Activated CD4-positive, alpha-beta T cell treated with anti-CD3 and anti-CD28 coated beads, Interleukin-2, amount 10 ng/mL, durations not matched to agents 7 days and 5 days (primary cell): ENCODE results near the gene PHGDH. TPM values are rescaled to one million over a fixed set of nuclear protein-coding genes. Genes with fewer than 3 reads are reported as not detected.

ENCODE experiments used
- CTCF ChIA-PET: fragments of 350-600 bp; sonication (Branson Sonifier 250); formaldehyde crosslinking; loops from one replicate; lab custom pipeline; 2021; ENCODE audit warnings: antibody characterized with exemption; lab: Charles Lee
- POLR2A ChIA-PET: fragments of 350-600 bp; sonication (Branson Sonifier 250); formaldehyde crosslinking; loops from one replicate; lab custom pipeline; 2021; ENCODE audit warnings: antibody characterized with exemption; lab: Charles Lee
- DNase-seq: peaks from one replicate; pipeline ENCODE4 v3.0.0-alpha.2; 2020
- H3K27ac Mint-ChIP-seq: one replicate; pipeline ENCODE4 v1.8.0; 2021; ENCODE audit warnings: mild to moderate bottlenecking, moderate library complexity, mixed read lengths
- H3K27me3 Mint-ChIP-seq: one replicate; pipeline ENCODE4 v1.8.0; 2021; ENCODE audit warnings: mixed read lengths
- H3K36me3 Mint-ChIP-seq: one replicate; pipeline ENCODE4 v1.8.0; 2021; ENCODE audit warnings: low read depth, mixed read lengths
- H3K4me1 Mint-ChIP-seq: one replicate; pipeline ENCODE4 v1.8.0; 2021; ENCODE audit warnings: mixed read lengths
- H3K4me3 Mint-ChIP-seq: one replicate; pipeline ENCODE4 v1.8.0; 2021; ENCODE audit warnings: mild to moderate bottlenecking, moderate library complexity, mixed read lengths
- H3K9me3 Mint-ChIP-seq: one replicate; pipeline ENCODE4 v1.8.0; 2021; ENCODE audit warnings: mixed read lengths
- total RNA-seq, 2 experiments: library from RNA; stranded (reverse); gene quantifications; one replicate each; pipeline ENCODE4 v1.2.3, GENCODE V29; 2021

Gene PHGDH
- total RNA-seq, 2 experiments from 2014 or later = 102 to 115 TPM

DNA sequence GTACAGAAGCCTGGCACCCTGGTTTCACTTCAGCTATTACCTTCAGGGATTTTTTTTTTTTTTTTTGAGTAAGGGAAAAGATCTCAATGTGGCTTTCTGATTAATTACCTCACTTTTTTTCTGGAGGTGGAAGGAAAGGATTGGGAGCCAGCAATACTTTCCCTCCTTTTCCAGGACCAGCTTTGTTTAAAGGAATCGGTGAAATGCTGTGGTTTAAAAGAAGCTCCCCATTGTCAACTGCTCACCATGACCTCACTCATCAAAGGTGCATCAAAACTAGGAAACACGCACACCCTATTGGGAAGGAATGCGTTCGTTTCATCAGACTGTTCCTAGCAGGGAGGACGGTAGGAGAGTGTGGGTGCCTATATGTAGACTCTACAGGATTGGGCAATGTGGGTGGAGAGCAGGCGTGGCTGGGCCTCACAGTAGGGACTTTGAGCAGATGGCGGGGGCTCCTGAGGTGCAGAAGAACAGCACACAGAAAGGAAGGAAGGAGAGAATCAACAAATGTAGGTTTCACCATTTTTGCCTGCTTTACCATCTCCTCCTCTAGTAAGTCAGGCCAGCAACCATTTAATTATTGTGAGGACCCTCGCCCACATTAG lies 13.0 kb downstream of the PHGDH start:
- no peak for DNase-seq
- Mint-ChIP-seq H3K27me3 (no peaks in the 10 kb centered on the region), H3K4me3 (no peak overlapping the region), H3K9me3 (no peaks in the 10 kb centered on the region), H3K36me3 (peaks cover 42% of the 10 kb centered on the region), H3K4me1 (peaks cover 4% of the 10 kb centered on the region), H3K27ac (peak overlapping the region; percentile 21)
- ChIA-PET POLR2A (no interaction called here), CTCF (no interaction called here)

DNA sequence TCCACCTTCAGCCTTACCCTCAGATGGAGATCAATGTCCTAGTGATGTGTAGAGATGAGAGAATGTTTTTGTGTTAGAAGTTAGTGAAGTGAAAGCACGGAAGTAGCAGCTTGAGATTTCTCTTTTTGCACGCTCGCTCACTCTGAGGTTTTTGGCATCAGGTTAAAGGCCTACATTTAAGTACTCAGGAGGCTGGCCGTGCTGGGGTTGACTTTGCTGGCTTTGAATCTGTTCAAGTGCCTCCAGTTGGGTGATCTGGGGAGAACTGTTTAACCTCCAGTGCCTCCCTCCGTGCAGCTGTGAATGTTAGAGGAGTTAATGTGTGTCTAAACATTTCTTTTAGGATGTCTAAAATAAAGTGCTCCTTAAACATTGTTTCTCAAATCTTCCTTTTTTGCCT lies 13.9 kb downstream of the PHGDH start:
- DNase-seq = no peak
- Mint-ChIP-seq H3K9me3 (no peaks in the 10 kb centered on the region), H3K27me3 (no peaks in the 10 kb centered on the region), H3K4me1 (peaks cover 4% of the 10 kb centered on the region), H3K27ac (peak overlapping the region; percentile 52), H3K4me3 (no peak overlapping the region), H3K36me3 (peaks cover 46% of the 10 kb centered on the region)
- POLR2A ChIA-PET = no interaction called here
- CTCF ChIA-PET = no interaction called here

DNA sequence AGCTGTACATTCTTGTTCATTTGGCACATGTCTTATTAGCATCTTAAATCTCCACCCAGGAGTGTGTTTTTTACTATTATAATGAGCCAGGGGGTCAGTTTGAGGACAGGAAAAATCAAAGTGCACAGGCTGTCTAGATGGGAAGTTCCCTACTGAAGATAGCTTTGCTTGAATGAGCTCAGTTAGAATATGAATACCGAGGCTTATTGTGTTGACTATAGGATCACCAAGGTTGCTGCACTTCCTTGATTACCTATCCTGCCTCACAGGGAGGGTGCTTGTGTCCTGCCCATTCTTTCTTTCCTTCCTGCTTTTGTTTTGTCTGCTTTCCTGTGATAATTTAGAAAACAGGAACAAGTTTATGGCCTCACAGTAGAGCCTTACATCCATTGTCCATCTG lies 16.3 kb downstream of the PHGDH start:
- no peak for DNase-seq
- Mint-ChIP-seq H3K9me3 (no peaks in the 10 kb centered on the region), H3K27me3 (no peaks in the 10 kb centered on the region), H3K4me3 (no peak overlapping the region), H3K27ac (peak overlapping the region; percentile 0), H3K36me3 (peaks cover 30% of the 10 kb centered on the region), H3K4me1 (peaks cover 3% of the 10 kb centered on the region)
- POLR2A ChIA-PET = no interaction called here
- CTCF ChIA-PET = interaction anchor here (1.1 kb wide), 1 partner anchor 80 kb away, joined by 8 read pairs; no protein-coding TSS in a partner anchor

DNA sequence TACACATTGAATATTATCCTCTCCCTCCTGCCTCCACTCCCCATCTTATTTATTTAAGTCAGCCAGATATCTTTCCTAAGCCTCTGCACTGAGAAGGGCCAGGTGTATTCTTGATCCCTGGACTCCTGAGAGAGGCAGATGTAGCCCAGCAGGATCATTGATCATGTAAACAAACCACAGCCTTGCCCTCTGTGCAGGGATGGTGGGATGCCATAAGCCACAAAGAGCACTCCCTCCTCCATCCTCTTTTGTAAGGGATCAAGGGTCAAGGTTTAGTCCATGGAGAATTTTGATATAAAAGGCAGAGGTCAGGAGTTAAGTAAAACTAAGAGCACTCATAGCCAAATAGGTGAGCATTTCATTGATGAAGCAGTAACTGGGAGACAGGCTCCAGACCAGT lies 17.3 kb downstream of the PHGDH start:
- POLR2A ChIA-PET = no interaction called here
- peaks cover 23% of the 10 kb centered on the region for H3K36me3 Mint-ChIP-seq
- CTCF ChIA-PET = no interaction called here
- no peaks in the 10 kb centered on the region for H3K9me3 Mint-ChIP-seq
- no peak overlapping the region for H3K27ac Mint-ChIP-seq
- no peak overlapping the region for H3K4me3 Mint-ChIP-seq
- peaks cover 3% of the 10 kb centered on the region for H3K4me1 Mint-ChIP-seq
- H3K27me3 Mint-ChIP-seq = no peaks in the 10 kb centered on the region
- no peak for DNase-seq

DNA sequence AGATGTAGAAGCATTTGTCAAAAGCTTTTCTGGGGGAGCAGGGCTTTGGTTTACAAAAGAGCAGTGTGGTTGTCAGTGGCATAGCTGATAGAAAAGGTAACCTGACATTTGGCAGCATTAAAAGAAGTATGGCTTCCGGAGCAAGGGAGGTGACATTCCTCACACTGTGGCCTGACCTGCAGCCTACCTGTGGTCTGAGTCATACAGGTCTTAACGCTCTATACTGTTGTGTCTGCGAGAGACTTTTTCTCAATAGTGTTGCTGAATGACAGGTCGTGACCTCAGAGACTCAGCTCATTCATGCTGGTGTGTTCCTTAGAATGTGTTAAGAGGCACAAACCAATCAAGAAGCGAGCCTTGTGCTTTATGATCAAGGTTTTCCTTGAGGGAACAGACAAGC lies 19.3 kb downstream of the PHGDH start:
- Mint-ChIP-seq H3K4me3 (no peak overlapping the region), H3K27ac (no peak overlapping the region), H3K4me1 (no peaks in the 10 kb centered on the region), H3K27me3 (no peaks in the 10 kb centered on the region), H3K36me3 (peaks cover 34% of the 10 kb centered on the region), H3K9me3 (no peaks in the 10 kb centered on the region)
- ChIA-PET CTCF (interaction anchor here (1.0 to 1.8 kb wide), 2 partner anchors 12 to 22 kb away, joined by 3 to 5 read pairs; no protein-coding TSS in a partner anchor), POLR2A (no interaction called here)
- no peak for DNase-seq

DNA sequence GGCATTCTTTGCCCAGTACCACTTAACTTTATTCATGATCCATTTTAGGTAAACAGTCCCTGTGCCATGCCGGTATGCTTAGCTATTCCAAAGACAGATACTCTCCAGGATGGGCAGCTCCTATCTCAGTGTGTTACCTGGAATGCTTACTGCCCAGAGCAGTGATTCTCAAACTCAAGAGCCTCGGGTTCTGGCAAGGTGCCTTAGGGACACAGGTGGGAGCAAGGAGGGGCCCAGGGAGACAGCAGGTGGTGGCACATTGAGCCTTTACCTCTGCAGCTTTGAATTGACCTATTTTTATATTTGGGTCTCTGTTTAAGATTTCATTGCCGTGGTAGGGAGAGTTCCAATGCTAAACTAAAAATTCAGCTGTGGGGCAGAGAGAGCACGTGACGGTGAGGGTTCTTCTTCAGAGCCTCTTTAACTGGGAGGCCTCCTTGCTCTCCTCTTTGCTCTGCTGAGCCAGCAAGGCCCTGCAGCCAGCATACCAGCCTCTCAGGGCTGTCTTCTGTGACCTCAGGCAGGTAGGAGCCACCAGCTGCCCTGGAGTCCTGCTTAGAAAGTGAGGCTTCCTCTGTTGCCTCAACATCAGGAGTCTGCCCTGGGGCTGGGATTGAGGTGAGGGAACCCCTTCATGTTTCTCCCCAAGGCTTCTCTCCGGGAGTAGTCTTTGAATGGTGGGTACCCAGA lies 20.2 kb downstream of the PHGDH start:
- peaks cover 35% of the 10 kb centered on the region for H3K36me3 Mint-ChIP-seq
- no peak overlapping the region for H3K4me3 Mint-ChIP-seq
- ChIA-PET POLR2A (no interaction called here), CTCF (interaction anchor here (1.1 to 1.8 kb wide), 2 partner anchors 11 to 118 kb away, joined by 3 to 5 read pairs; no protein-coding TSS in a partner anchor)
- H3K27me3 Mint-ChIP-seq = no peaks in the 10 kb centered on the region
- DNase-seq = no peak
- H3K9me3 Mint-ChIP-seq = no peaks in the 10 kb centered on the region
- H3K4me1 Mint-ChIP-seq = no peaks in the 10 kb centered on the region
- no peak overlapping the region for H3K27ac Mint-ChIP-seq

DNA sequence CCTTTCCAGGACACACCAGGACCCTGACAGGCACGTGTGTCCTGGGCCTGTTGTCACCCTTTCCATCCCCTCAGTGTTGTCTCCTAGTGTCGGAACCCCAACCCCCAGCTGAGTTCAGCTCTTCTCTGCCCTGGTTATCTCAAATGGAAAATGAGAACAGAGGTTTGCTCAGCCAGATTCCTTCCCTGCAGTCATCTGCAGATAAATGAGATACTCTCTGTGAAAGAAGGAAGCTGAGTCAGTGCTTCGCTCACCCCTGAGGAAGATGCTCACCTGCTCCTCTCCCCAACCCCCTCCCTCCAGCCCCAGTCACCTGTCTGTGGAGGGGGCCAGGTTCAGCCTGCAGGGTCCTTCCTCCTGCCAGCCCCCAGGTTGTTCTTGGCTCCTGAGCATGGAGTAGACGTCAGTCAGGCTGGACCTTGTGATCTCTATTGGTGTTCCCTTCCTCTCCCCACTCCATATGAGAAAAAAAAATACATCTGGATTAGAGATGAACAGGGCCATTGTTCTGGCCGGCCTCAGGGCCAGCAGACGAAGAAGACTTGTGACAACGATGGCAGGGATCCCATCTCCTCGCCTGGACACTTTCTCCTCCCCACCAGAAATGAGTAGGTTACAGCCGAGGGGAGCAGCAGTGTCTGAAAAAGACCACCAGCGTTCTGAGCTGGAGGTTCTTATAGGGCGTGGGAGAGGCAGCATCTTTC lies 20.9 kb downstream of the PHGDH start:
- H3K9me3 Mint-ChIP-seq = no peaks in the 10 kb centered on the region
- no peak overlapping the region for H3K4me3 Mint-ChIP-seq
- H3K4me1 Mint-ChIP-seq = no peaks in the 10 kb centered on the region
- peaks cover 33% of the 10 kb centered on the region for H3K36me3 Mint-ChIP-seq
- DNase-seq = no peak
- ChIA-PET POLR2A (no interaction called here), CTCF (interaction anchor here (1.1 to 1.8 kb wide), 3 partner anchors 11 to 118 kb away, joined by 3 to 5 read pairs (median 4); no protein-coding TSS in a partner anchor)
- no peak overlapping the region for H3K27ac Mint-ChIP-seq
- no peaks in the 10 kb centered on the region for H3K27me3 Mint-ChIP-seq

DNA sequence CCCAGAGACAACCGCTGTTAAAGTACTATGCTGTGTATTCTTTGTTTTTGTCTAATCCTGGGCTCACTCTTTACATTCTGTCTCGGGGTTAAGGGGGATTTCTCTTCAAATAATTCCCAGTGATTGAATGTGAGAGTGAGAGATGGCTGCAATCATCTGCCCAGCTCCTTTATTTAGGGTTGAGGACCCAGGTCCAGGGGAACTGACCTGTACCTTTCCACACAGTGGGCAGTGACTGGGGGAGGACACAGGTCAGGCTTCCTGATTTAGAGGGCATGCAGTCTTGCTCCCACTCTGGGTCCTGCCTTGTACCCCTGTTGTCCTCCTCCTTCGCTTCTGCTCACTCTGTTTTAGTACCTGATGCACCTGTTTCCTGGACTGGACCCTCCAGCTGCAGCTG lies 22.0 kb downstream of the PHGDH start:
- H3K27ac Mint-ChIP-seq = no peak overlapping the region
- H3K4me1 Mint-ChIP-seq = no peaks in the 10 kb centered on the region
- no peaks in the 10 kb centered on the region for H3K27me3 Mint-ChIP-seq
- no peak overlapping the region for H3K4me3 Mint-ChIP-seq
- H3K9me3 Mint-ChIP-seq = no peaks in the 10 kb centered on the region
- H3K36me3 Mint-ChIP-seq = peaks cover 26% of the 10 kb centered on the region
- DNase-seq = no peak
- ChIA-PET POLR2A (no interaction called here), CTCF (interaction anchor here (1.3 to 2.2 kb wide), 2 partner anchors 10 to 12 kb away, joined by 4 to 7 read pairs; no protein-coding TSS in a partner anchor)

DNA sequence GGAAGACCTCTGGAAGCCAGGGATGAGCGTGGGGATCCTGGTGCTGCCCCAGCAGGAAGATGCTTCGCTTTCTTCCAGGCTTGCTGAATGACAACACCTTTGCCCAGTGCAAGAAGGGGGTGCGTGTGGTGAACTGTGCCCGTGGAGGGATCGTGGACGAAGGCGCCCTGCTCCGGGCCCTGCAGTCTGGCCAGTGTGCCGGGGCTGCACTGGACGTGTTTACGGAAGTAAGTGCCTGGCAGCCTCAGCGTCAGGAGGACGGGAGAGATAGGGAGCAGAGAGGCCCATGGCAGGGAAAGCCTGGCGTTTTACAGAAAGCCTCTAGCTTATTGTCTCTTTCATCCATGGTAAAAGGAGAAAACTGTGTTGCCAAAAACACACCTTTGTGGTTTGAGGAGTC lies 23.5 kb downstream of the PHGDH start:
- H3K4me3 Mint-ChIP-seq = no peak overlapping the region
- peaks cover 22% of the 10 kb centered on the region for H3K36me3 Mint-ChIP-seq
- ChIA-PET POLR2A (no interaction called here), CTCF (interaction anchor here (0.8 to 2.2 kb wide), 2 partner anchors 8 to 16 kb away, joined by 3 to 7 read pairs; no protein-coding TSS in a partner anchor)
- no peak overlapping the region for H3K27ac Mint-ChIP-seq
- H3K9me3 Mint-ChIP-seq = no peaks in the 10 kb centered on the region
- no peak for DNase-seq
- H3K4me1 Mint-ChIP-seq = no peaks in the 10 kb centered on the region
- H3K27me3 Mint-ChIP-seq = no peaks in the 10 kb centered on the region

DNA sequence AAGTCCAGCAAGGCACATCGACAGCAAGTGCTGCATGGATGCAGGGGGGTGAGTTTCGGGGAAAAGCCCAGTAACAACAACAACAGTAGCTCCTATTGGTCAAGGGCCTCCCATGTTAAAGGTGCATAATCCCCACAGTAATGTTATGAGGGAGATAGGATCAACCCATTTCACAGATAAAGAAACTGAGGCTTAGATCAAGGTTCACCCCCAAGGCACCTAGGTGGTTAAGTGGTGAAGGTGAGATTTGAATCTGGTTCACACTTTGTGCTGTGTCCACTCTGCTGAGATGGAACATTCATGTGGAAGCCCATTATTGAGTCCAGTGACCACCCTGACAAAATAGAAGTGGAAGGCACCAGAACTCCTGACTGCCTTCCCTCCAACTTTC lies 24.9 kb downstream of the PHGDH start:
- ChIA-PET POLR2A (no interaction called here), CTCF (no interaction called here)
- Mint-ChIP-seq H3K4me3 (no peak overlapping the region), H3K27me3 (no peaks in the 10 kb centered on the region), H3K4me1 (no peaks in the 10 kb centered on the region), H3K27ac (no peak overlapping the region), H3K9me3 (no peaks in the 10 kb centered on the region), H3K36me3 (peaks cover 24% of the 10 kb centered on the region)
- DNase-seq = no peak

DNA sequence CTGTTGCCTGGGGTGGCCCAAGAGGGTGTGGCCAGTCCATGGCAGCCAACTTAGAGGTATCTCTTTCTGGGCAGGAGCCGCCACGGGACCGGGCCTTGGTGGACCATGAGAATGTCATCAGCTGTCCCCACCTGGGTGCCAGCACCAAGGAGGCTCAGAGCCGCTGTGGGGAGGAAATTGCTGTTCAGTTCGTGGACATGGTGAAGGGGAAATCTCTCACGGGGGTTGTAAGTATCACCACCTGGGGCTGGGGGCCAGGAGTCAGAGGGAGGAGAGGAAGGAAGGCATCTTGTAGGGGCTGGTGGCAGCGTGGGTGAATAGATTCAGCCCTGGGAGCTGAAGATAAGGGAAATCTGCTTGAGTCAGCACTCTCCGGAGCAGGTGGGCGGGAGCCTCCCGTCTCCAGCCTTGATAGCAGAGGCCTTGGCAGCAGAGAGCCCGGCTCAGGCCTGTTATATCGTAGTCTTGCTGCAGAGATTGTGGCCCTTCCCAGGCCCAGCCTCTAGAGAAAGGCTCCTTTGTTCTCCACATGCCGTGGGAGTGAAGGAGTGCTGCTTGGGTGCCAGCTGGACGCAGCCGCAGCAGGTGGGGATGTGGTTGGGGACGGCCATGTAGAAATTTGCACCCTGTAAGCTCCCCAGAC lies 25.4 kb downstream of the PHGDH start:
- H3K27ac Mint-ChIP-seq = peak overlapping the region; percentile 25
- no peaks in the 10 kb centered on the region for H3K9me3 Mint-ChIP-seq
- POLR2A ChIA-PET = no interaction called here
- no peak for DNase-seq
- no peaks in the 10 kb centered on the region for H3K4me1 Mint-ChIP-seq
- no peaks in the 10 kb centered on the region for H3K27me3 Mint-ChIP-seq
- CTCF ChIA-PET = no interaction called here
- H3K4me3 Mint-ChIP-seq = no peak overlapping the region
- peaks cover 24% of the 10 kb centered on the region for H3K36me3 Mint-ChIP-seq

DNA sequence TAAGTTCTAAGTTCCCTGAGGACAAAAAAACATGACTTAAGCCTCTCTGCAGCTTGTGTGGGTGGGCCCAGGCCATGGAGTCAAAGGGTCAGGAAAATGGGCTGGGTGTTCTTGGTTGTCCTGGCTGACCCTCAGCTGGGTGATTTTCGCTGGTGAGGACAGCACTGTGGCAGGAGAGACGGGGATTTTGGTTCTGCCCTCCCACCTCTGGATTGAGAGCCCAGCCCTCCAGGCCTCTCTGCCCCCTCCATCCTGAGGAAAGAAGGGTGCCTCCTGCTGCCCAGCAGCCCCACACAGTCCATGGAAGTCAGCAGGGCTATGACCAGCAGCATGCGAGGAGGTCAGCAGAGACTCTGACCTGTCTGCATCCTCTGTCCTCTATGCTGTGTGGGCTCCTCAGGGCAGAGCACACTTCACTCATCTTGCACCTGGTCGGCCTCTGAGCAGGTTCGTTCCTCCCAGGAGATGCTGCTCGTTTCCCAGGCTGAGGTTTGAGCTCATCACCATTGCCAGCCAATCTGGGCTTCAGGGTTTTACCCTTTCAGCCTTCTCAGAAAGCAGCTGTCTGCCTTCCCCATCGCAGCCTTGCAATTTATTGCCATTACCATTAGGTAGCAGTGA lies 26.5 kb downstream of the PHGDH start:
- DNase-seq = no peak
- ChIA-PET POLR2A (no interaction called here), CTCF (no interaction called here)
- Mint-ChIP-seq H3K36me3 (peaks cover 24% of the 10 kb centered on the region), H3K9me3 (no peaks in the 10 kb centered on the region), H3K4me3 (no peak overlapping the region), H3K27me3 (no peaks in the 10 kb centered on the region), H3K27ac (no peak overlapping the region), H3K4me1 (no peaks in the 10 kb centered on the region)
